Ovary (tissue), 9 donors: ENCODE results near the gene RNF135. TPM values are rescaled to one million over a fixed set of nuclear protein-coding genes. Genes with fewer than 3 reads are reported as not detected.

Experiments
- DNase-seq, 5 donors: peaks; one replicate each; pipeline ENCODE4 v3.0.0-alpha.2; 2019 to 2020
- H3K27ac ChIP-seq, 2 donors: fragments of 200-600 bp; one replicate each; pipeline versions ENCODE4 v1.5.1 to v1.8.0; 2019 to 2022
- H3K27me3 ChIP-seq: fragments of 200-600 bp; one replicate; pipeline ENCODE4 v1.8.0; 2022
- H3K36me3 ChIP-seq: fragments of 200-600 bp; sonication (generic); one replicate; pipeline ENCODE4 v1.5.1; 2019
- H3K4me1 ChIP-seq: one replicate; pipeline ENCODE4 v1.8.1; 2013; ENCODE audit warnings: mild to moderate bottlenecking, moderate library complexity; ENCODE audit not compliant: insufficient read depth
- H3K4me3 ChIP-seq: fragments of 200-600 bp; sonication (generic); one replicate; pipeline ENCODE4 v1.5.1; 2017
- H3K9me3 ChIP-seq, 2 donors: fragments of 200-600 bp in 1 of 2; sonication (generic) in 1 of 2; one replicate each; pipeline versions ENCODE4 v1.5.1 to v1.8.1; 2013 to 2019; ENCODE audit warnings: mild to moderate bottlenecking in 1 of 2, moderate library complexity in 1 of 2
- EP300 ChIP-seq: sonication (generic); formaldehyde crosslinking; IDR thresholded peaks from one replicate; pipeline ENCODE4 v1.6.1; 2017; ENCODE audit warnings: antibody characterized with exemption
- POLR2A ChIP-seq: fragments of 450-650 bp; IDR thresholded peaks from one replicate; pipeline ENCODE4 v1.6.1; 2017; ENCODE audit warnings: antibody characterized with exemption, mild to moderate bottlenecking, moderate library complexity
- WGBS, 3 donors: extraction: QIAGEN DNeasy Blood & Tissue Kit in 1 of 3; methylation state at CpG; one replicate each; pipeline versions ENCODE4 v1.1.5 to v1.1.7; 2013 to 2017; 5-methylcytosine and 5-hydroxymethylcytosine counted together
- intact Hi-C, 4 donors: fragments of 100-400 bp; cut with DNase I; formaldehyde crosslinking; loops; one replicate each; pipeline versions ENCODE4 v1.11.0 to v1.15.1; 2022 to 2023
- polyA plus RNA-seq, 2 donors: library from polyadenylated mRNA; stranded (reverse); fragments of 200-250 nt in 1 of 2; fragments of 350-450 nt in 1 of 2; fragmentation: Illumina TruSeq in 1 of 2; extraction: RNeasy Lipid Tissue Mini Kit (QIAGEN cat#74804) in 1 of 2; gene quantifications; one replicate each; pipeline ENCODE4 v1.2.3, GENCODE V29; 2013 to 2014
- total RNA-seq, 7 donors: library from RNA; depleted of rRNA in 2 of 7; stranded (reverse); fragments of >200 nt in 2 of 7; fragmentation: NEBNext Ultra II Directional in 3 of 7; extraction: Animal tissue kit (Norgen Biotek cat#: 25700) in 3 of 7; gene quantifications; one replicate each; pipeline versions ENCODE4 v1.1.0 to v1.2.4, GENCODE V29; 2016 to 2023
- TF ChIP-seq, protein P1 (sequence below), 3 donors: fragments of 450-650 bp in 2 of 3; fragments of 200-600 bp in 1 of 3; IDR thresholded peaks; one replicate each; pipeline versions ENCODE4 v1.5.1 to v1.8.0; 2016 to 2022; ENCODE audit warnings: antibody characterized with exemption in 3 of 3, mild to moderate bottlenecking in 1 of 3
- donor health status: DM: no; HTN: no; CAD: no; lungs with moderate emphysema.
- donor health status: DM: no; HTN: no; CAD: no.
- donor health status: Bipolar disorder and iron deficiency.
- donor health status: DM: yes; HTN: yes; CAD: no.
- donor health status: DM: no; HTN: no; CAD: no.
- donor health status: DM: yes; HTN: yes; CAD: no.

RNF135 gene
- total and polyA plus RNA-seq, 9 donors: 14.8 to 25.0 (median 18.3) TPM

DNA sequence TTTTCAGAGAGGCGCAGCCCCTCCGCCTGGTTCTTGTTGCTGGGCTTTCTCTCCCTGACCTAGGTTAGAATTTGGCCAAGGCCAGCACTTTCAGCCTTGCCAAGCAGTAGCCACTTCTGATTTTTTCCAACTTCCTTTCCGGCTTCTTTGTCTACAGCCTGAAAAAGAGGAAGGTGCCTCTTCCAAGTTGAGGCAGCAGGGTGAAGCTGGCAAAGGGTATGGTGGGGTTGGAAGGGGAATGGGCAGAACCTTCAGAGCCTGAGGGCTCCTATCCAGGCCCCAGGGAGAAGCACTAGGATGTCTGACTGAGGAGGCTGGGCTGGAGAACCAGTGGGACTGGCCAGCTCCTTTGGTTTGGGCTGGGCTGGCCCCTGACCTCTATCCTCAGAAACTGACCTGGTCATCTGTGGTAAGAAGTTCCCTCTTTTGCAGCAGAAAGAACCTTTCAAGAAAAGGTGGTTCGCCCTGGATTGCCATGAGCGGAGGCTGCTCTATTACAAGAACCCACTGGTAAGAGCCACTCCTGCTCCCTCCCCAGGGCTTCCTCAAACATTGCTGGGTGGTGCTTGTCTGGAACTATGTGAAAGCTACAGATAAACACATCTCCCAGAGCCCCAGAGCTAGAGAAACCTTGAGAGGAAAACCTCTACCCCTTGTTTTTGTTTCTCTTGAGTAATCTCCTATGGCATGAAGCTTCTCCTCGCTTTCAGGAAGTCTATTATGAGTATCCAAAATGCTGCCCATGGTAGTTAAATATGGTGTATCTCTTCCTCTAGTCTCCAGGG lies 16.6 kb upstream of the RNF135 start:
- Histone ChIP-seq H3K27me3 (no peaks in the 10 kb centered on the region), H3K27ac (no peak overlapping the region), H3K9me3 (no peaks in the 10 kb centered on the region), H3K4me3 (no peak overlapping the region), H3K4me1 (no peaks in the 10 kb centered on the region), H3K36me3 (no peaks in the 10 kb centered on the region)
- intact Hi-C loops: no loop called here
- WGBS, 3 donors: 61 to 72% (median 69%) methylated on average over 6 of the region's 6 CpGs
- no peak for DNase-seq
- no peak for TF ChIP-seq EP300
- TF ChIP-seq, protein P1, sequence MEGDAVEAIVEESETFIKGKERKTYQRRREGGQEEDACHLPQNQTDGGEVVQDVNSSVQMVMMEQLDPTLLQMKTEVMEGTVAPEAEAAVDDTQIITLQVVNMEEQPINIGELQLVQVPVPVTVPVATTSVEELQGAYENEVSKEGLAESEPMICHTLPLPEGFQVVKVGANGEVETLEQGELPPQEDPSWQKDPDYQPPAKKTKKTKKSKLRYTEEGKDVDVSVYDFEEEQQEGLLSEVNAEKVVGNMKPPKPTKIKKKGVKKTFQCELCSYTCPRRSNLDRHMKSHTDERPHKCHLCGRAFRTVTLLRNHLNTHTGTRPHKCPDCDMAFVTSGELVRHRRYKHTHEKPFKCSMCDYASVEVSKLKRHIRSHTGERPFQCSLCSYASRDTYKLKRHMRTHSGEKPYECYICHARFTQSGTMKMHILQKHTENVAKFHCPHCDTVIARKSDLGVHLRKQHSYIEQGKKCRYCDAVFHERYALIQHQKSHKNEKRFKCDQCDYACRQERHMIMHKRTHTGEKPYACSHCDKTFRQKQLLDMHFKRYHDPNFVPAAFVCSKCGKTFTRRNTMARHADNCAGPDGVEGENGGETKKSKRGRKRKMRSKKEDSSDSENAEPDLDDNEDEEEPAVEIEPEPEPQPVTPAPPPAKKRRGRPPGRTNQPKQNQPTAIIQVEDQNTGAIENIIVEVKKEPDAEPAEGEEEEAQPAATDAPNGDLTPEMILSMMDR (IDR thresholded peaks at IDR 0.05): no peak
- TF ChIP-seq POLR2A: no peak

- DNase-seq: no peak
- Histone ChIP-seq H3K36me3 (no peaks in the 10 kb centered on the region), H3K27me3 (no peaks in the 10 kb centered on the region), H3K9me3 (no peaks in the 10 kb centered on the region), H3K27ac (no peak overlapping the region), H3K4me1 (no peaks in the 10 kb centered on the region), H3K4me3 (no peak overlapping the region)
- TF ChIP-seq POLR2A (no peak), EP300 (no peak)
- TF ChIP-seq, protein P1 (IDR thresholded peaks at IDR 0.05): no peak
- intact Hi-C loops: no loop called here
- WGBS, 3 donors: 23 to 33% (median 25%) methylated on average over 8 of the region's 8 CpGs
Measured at GRCh38 chr17:30956764-30957374, 14.0 kb upstream of the RNF135 start.

DNA sequence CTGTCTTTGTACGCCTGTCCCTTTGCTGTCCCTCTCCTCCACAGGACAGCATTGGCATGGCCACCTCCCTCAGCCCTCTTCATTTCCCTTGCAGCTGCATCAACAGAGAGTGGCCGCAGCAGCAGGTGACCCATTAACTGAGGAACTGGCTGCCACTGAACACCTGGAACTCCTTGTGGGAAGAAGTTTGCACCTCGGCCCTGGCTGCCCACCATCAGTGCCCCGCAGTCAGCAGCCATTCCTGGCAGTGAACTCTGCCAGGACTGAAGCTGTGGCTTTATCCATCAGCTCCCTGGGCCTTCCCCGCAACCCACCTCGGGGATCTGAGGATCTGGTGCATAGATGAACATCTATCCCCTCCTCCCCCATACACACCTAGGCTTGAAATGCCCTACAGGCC lies 13.1 kb upstream of the RNF135 start:
- H3K27me3 ChIP-seq: no peaks in the 10 kb centered on the region
- H3K9me3 ChIP-seq: no peaks in the 10 kb centered on the region
- no peak overlapping the region for H3K4me3 ChIP-seq
- TF ChIP-seq EP300 (no peak), POLR2A (no peak)
- TF ChIP-seq, protein P1 (IDR thresholded peaks at IDR 0.05): no peak
- no peaks in the 10 kb centered on the region for H3K4me1 ChIP-seq
- DNase-seq: no peak
- H3K36me3 ChIP-seq: no peaks in the 10 kb centered on the region
- intact Hi-C loops: no loop called here
- WGBS, 3 donors: 87 to 92% (median 92%) methylated on average over 6 of the region's 6 CpGs
- H3K27ac ChIP-seq: no peak overlapping the region

- Histone ChIP-seq H3K27ac (no peak overlapping the region), H3K27me3 (no peaks in the 10 kb centered on the region), H3K9me3 (no peaks in the 10 kb centered on the region), H3K36me3 (no peaks in the 10 kb centered on the region), H3K4me3 (no peak overlapping the region), H3K4me1 (no peaks in the 10 kb centered on the region)
- 87 to 88% (median 88%) methylated on average over 7 of the region's 7 CpGs for WGBS, 3 donors
- intact Hi-C loops: no loop called here
- DNase-seq: no peak
- no peak for TF ChIP-seq POLR2A
- TF ChIP-seq EP300: no peak
- TF ChIP-seq, protein P1 (IDR thresholded peaks at IDR 0.05): no peak
Measured at GRCh38 chr17:30958187-30958586, 12.7 kb upstream of the RNF135 start.
